Stimulated activated naive B cell treated with anti-CD40 and anti-IgM and Interleukin-4, amounts not matched to agents 10 μg/mL and 1 μg/mL and 100 μg/mL, for 72 hours (primary cell): ENCODE measurements around the gene TOR1A.
"Not testable (repeated sequence)": the region's sequence is repeated elsewhere in the genome, so short reads cannot be mapped to it uniquely, and the experiment has no call there.

ENCODE experiments used
- ATAC-seq, 2 donors: fragments of 150-1000 bp; cut with Tn5 transposase; replicated peaks; 2 replicates each; pipeline ENCODE4 v1.10.0; 2021; ENCODE audit warnings: moderate library complexity in 1 of 2
- DNase-seq: peaks from one replicate; pipeline ENCODE4 v3.0.0; 2021
- H3K27ac Mint-ChIP-seq: one replicate; pipeline ENCODE4 v1.8.0; 2022; ENCODE audit warnings: mild to moderate bottlenecking, mixed read lengths
- H3K27me3 Mint-ChIP-seq, 2 donors: one replicate each; pipeline ENCODE4 v1.8.0; 2022; ENCODE audit warnings: mixed read lengths in 2 of 2
- H3K36me3 Mint-ChIP-seq, 2 donors: one replicate each; pipeline ENCODE4 v1.8.0; 2022; ENCODE audit warnings: mixed read lengths in 2 of 2, mild to moderate bottlenecking in 1 of 2
- H3K4me1 Mint-ChIP-seq, 2 donors: one replicate each; pipeline ENCODE4 v1.8.0; 2022; ENCODE audit warnings: mixed read lengths in 2 of 2, mild to moderate bottlenecking in 1 of 2
- H3K4me3 Mint-ChIP-seq, 2 donors: one replicate each; pipeline ENCODE4 v1.8.0; 2022; ENCODE audit warnings: mild to moderate bottlenecking in 2 of 2, mixed read lengths in 2 of 2, moderate library complexity in 1 of 2
- H3K9me3 Mint-ChIP-seq, 2 donors: one replicate each; pipeline ENCODE4 v1.8.0; 2022; ENCODE audit warnings: mixed read lengths in 2 of 2, mild to moderate bottlenecking in 1 of 2

TOR1A gene

DNA sequence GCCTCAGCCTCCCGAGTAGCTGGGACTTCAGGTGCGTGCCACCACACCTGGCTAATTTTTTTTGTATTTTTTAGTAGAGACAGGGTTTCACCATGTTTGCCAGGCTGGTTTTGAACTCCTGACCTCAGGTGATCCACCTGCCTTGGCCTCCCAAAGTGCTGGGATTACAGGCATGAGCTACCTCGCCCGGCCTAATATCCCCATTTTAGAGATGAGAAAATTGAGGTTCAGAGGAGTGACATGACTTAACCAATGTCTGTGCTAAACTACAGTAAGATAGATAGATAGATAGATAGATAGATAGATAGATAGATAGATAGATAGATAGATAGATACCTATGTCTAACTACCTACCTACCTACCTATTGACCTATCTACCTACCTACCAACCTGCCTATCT is 47.8 kb downstream of the TOR1A start:
- ATAC-seq, H3K4me3 Mint-ChIP-seq, DNase-seq: not testable (repeated sequence)

DNA sequence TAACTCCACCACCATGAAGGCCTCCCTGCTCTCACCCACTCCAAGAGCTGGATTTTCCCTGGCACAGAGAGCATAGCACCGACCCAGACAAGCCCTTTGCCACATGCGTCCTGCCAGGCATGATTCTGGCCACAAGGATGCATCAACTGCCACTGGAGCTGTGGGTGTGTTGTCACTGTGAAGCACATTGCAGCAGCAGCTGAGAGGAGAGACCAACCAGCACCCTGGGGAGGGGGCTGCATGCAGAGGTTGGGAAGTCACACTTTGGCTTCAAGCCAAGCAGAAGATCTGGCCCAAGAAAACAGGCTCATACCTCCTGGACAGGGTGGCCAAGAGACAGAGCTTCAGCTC is 48.5 kb downstream of the TOR1A start:
- DNase-seq (no peak), ATAC-seq (no peak)
- Mint-ChIP-seq H3K27ac (peak overlapping the region; percentile 72), H3K27me3 (peaks cover 39 to 63% of the 10 kb centered on the region in 2 donors), H3K36me3 (peaks cover 0 to 3% of the 10 kb centered on the region in 2 donors), H3K9me3 (no peaks in the 10 kb centered on the region), H3K4me1 (peaks cover 8 to 10% of the 10 kb centered on the region in 2 donors), H3K4me3 (no peak overlapping the region)

More for the DNA sequence above, 47.8 kb downstream of the TOR1A start:
- H3K27ac Mint-ChIP-seq, H3K9me3 Mint-ChIP-seq, H3K36me3 Mint-ChIP-seq, H3K4me1 Mint-ChIP-seq: not testable (repeated sequence)
- peaks cover 39 to 57% of the 10 kb centered on the region in 2 donors for H3K27me3 Mint-ChIP-seq

DNA sequence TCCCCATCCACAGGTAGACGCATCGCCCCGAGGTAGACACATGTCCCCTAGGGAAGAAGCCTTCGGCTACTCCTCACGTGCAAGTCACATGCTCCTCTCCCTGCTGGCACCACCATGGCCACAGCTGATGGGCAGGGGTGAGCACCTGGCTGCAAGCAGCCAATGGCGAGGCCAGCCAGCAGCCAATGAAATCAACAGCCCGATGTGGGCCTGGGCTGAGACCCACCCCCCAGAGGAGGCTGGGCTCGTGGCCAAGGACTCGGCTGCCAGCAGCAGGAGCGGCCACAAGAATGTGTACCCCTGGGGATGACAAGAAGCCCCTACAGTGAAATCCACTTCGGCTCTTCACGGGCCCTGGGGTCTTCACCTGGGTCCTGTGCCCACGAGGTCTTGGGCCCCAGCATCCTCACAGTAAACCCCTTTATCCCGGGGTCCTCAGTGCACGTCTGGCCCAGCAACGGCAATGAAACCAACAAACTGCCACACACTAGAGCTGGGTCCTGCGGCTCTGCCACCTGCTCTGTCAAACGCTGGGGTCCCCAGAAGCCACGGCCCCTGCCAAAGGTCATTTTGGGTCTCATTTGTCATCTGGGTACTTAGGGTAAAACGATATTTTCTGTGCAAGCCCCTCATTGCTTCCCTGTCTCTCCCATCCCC is 49.0 kb downstream of the TOR1A start:
- peaks cover 8 to 10% of the 10 kb centered on the region in 2 donors for H3K4me1 Mint-ChIP-seq
- H3K27me3 Mint-ChIP-seq: peaks cover 39 to 64% of the 10 kb centered on the region in 2 donors
- H3K4me3 Mint-ChIP-seq: no peak overlapping the region
- H3K9me3 Mint-ChIP-seq: no peaks in the 10 kb centered on the region
- peaks cover 0 to 3% of the 10 kb centered on the region in 2 donors for H3K36me3 Mint-ChIP-seq
- DNase-seq (no peak), ATAC-seq (no peak)
- peak overlapping the region; percentile 72 for H3K27ac Mint-ChIP-seq

DNA sequence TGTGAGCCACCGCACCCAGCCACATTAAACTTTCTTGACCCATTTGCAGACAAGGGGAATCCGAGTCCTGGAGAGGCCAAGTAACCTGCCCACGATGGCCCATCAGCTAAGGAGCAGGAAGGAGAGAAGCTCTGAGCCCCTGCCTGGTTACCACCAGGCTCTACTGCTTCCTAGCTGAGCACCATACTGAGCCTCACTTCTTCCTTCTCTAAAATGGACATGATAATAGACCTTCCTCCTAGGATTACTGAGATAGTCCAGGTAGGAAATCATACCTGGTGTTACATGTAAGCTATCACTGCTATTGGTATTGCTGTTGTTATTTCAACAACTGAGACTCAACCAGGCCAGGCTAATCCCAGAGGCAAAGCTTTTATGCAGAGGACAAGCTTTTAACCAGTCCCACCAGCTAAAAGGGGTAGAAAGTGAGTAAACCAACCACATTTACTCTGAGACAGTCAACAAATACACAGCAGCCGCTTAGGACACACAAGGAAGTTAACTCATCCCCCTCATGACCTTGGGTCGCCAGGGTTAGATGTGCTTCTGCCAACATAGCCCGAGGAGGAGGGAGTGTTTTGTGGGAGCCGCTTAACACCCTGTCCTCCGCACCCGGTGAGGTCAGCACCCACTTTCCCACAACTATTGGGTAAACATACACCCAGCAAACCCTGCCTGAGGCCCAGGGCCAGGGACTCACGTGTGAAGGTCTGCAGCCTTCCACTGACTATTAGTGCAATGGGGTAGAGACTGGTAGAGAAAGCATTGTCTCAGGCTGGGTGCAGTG is 50.5 kb downstream of the TOR1A start:
- ATAC-seq (no peak), DNase-seq (no peak)
- Mint-ChIP-seq H3K4me1 (peaks cover 8 to 10% of the 10 kb centered on the region in 2 donors), H3K27me3 (peaks cover 33 to 57% of the 10 kb centered on the region in 2 donors), H3K4me3 (no peak overlapping the region), H3K9me3 (no peaks in the 10 kb centered on the region), H3K27ac (no peak overlapping the region), H3K36me3 (peaks cover 0 to 3% of the 10 kb centered on the region in 2 donors)

DNA sequence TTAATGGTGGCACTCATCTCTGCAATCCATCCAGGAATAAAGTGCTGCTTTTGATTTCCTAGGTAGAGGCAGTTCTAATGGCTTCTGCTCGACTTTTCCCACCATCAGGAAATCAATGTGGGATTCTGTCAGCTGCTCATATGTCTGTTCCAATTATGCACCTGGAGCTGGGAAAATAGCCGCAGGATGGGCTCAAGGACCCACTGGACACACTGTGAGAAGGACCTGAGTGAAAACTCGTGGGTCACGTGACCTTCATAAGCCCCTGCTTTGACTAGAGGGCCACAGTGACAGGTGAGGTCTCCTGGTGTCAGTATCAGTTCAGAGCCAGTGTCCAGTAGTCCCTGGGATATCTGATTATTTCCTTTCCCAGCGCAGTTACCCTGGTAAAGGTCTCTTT is 53.2 kb downstream of the TOR1A start:
- ATAC-seq: no peak

DNA sequence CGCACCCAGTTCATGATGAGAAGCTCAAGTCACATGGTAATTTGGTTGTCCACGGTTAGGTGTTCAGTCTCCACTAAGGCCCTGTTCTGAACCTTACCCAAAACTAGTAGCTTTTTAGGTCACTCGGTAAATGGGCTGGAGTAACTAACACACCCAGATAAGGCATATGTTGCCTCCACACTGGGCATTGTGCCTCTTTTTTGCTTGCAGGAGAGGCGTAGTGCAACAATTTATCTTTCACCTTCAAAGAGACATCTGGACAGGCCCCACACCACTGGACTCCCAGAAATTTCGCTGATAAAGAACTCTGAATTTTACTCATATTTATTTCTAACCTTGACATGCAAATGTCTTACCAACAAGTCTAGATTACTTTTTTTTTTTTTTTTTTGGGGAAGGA is 54.3 kb downstream of the TOR1A start:
- DNase-seq (no peak), ATAC-seq (no peak)
- no peaks in the 10 kb centered on the region for H3K36me3 Mint-ChIP-seq
- H3K9me3 Mint-ChIP-seq: no peaks in the 10 kb centered on the region
- H3K27me3 Mint-ChIP-seq: peaks cover 22 to 33% of the 10 kb centered on the region in 2 donors
- H3K27ac Mint-ChIP-seq: no peak overlapping the region
- H3K4me3 Mint-ChIP-seq: no peak overlapping the region
- H3K4me1 Mint-ChIP-seq: no peaks in the 10 kb centered on the region

More for the DNA sequence above, 53.2 kb downstream of the TOR1A start:
- DNase-seq: no peak
- Mint-ChIP-seq H3K4me3 (no peak overlapping the region), H3K9me3 (no peaks in the 10 kb centered on the region), H3K27me3 (peaks cover 26 to 41% of the 10 kb centered on the region in 2 donors), H3K27ac (no peak overlapping the region), H3K4me1 (no peaks in the 10 kb centered on the region), H3K36me3 (no peaks in the 10 kb centered on the region)

DNA sequence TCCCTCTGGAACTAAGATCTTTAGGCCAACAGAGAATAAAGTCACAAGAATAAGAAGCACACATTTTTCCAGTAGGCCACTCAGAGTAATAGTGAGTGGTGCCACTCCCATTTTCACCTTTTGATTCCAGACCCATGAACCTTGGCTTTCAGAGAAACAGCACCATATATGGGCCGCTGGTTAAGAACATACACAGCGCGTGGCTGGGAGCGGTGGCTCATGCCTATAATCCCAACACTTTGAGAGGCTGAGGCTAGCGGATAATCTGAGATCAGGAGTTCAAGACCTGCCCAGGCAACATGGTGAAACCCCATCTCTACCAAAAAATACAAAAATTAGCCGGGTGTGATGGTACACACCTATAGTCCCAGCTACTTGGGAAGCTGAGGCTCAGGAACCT is 55.5 kb downstream of the TOR1A start:
- no peak for ATAC-seq

DNA sequence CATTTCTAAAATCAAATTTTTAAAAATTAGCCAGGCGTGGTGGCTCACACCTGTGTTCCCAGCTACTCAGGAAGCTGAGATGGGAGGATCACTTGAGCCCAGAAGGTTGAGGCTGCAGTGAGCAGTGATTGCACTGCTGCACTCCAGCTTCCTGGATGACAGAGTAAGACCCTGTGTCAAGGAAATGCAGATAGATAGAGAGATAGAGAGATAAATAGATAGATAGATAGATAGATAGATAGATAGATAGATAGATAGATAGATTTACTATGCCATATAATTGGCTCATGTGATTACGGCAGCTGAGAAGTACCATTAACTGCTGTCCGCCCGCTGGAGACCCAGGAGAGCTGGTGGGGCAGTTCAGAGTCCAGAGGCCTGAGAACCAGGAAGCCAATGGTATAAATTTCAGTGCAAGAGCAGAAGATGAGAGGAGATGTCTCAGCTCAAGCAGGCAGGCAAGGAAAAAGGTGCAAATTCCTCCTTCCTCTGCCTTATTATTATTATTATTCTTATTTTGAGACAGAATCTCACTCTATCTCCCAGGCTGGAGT is 58.1 kb downstream of the TOR1A start:
- ATAC-seq (no peak), DNase-seq (no peak)
- H3K4me3 Mint-ChIP-seq: no peak overlapping the region
- H3K4me1 Mint-ChIP-seq: no peaks in the 10 kb centered on the region
- H3K36me3 Mint-ChIP-seq: no peaks in the 10 kb centered on the region
- H3K27ac Mint-ChIP-seq: no peak overlapping the region
- no peaks in the 10 kb centered on the region for H3K9me3 Mint-ChIP-seq
- peaks cover 24% of the 10 kb centered on the region in 2 donors for H3K27me3 Mint-ChIP-seq

More for the DNA sequence above, 55.5 kb downstream of the TOR1A start:
- Mint-ChIP-seq H3K9me3 (no peaks in the 10 kb centered on the region), H3K4me3 (no peak overlapping the region), H3K27me3 (peaks cover 15 to 21% of the 10 kb centered on the region in 2 donors), H3K27ac (no peak overlapping the region), H3K36me3 (no peaks in the 10 kb centered on the region), H3K4me1 (no peaks in the 10 kb centered on the region)
- no peak for DNase-seq

DNA sequence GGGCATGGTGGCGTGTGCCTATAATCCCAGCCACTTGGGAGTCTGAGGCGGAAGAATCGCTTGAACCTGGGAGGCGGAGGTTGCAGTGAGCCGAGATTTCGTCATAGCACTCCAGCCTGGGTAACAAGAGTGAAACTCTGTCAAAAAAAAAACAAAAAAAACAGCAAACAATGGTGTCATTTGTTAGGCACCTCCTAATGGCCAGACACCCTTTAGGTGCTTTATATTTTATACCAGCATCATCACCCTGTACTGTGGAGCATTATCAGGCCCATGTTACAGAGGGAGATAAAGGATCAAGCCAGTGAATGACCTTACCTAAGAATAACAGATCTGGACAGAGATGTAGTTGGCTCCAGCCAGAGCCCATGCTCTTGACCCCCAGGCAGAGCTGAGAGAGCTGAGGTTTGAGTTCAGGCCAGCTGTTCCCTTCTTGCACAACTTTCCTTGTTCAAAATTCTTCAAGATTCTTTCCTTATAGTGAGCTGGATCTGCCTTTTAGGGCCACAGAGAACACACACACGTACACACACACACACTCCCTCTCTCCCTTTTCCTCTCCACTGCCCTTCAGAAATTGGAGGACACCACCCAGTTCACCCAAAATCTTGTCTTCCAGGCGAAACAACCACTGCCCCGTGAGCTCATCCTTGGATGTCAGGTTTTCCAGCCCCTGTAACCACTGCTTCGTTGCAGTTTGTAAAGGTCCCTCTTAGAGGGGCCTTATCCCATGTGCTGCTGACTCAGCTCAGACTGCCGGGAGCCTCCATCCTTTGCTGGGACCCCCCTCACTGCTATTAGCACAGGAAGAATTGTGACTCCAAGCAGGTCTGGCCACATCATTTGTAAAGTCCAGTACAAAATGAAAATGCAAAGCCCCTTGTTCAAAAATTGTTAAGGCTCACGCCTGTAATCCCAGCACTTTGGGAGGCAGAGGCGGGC is 60.7 kb downstream of the TOR1A start:
- H3K4me3 Mint-ChIP-seq: no peak overlapping the region
- no peaks in the 10 kb centered on the region for H3K36me3 Mint-ChIP-seq
- DNase-seq (no peak), ATAC-seq (no peak)
- H3K27me3 Mint-ChIP-seq: peaks cover 32 to 34% of the 10 kb centered on the region in 2 donors
- no peaks in the 10 kb centered on the region for H3K9me3 Mint-ChIP-seq
- H3K4me1 Mint-ChIP-seq: peaks cover under 1 to 1% of the 10 kb centered on the region in 2 donors
- H3K27ac Mint-ChIP-seq: no peak overlapping the region
